OCI-LY1 (cell line): ENCODE measurements around the gene CAPN2.

ENCODE experiments used
- H2AFZ ChIP-seq: fragments of 200-600 bp; sonication (generic), shearing (Covaris generic); 2 replicates; pipeline ENCODE4 v1.6.0; 2014; ENCODE audit warnings: antibody characterized with exemption, mild to moderate bottlenecking, low read length
- H3F3A ChIP-seq: fragments of 200-600 bp; sonication (generic), shearing (Covaris generic); 2 replicates; pipeline ENCODE4 v1.6.0; 2014; ENCODE audit warnings: mild to moderate bottlenecking, antibody characterized with exemption, low read length, moderate library complexity; ENCODE audit not compliant: insufficient read depth
- H3K27ac ChIP-seq: fragments of 200-600 bp; sonication (generic); 2 replicates; pipeline ENCODE4 v1.5.1; 2014; ENCODE audit warnings: low read length, mixed run types, mild to moderate bottlenecking, low read depth; ENCODE audit not compliant: poor library complexity, severe bottlenecking
- H3K27me3 ChIP-seq: fragments of 200-600 bp; sonication (generic); 2 replicates; pipeline ENCODE4 v1.6.0; 2014; ENCODE audit warnings: antibody characterized with exemption, mild to moderate bottlenecking, low read length, moderate library complexity; ENCODE audit not compliant: insufficient read depth
- H3K36me3 ChIP-seq: fragments of 200-600 bp; sonication (generic); 2 replicates; pipeline ENCODE4 v1.6.1; 2014; ENCODE audit warnings: mild to moderate bottlenecking, antibody characterized with exemption, low read length, moderate library complexity, mixed read lengths; ENCODE audit not compliant: insufficient read depth
- H3K4me1 ChIP-seq: fragments of 200-600 bp; sonication (generic); 2 replicates; pipeline ENCODE4 v1.5.1; 2014; ENCODE audit warnings: mild to moderate bottlenecking, low read length, moderate library complexity; ENCODE audit not compliant: insufficient read depth, severe bottlenecking
- H3K4me2 ChIP-seq: fragments of 200-600 bp; sonication (generic), shearing (Covaris generic); 2 replicates; pipeline ENCODE4 v1.6.1; 2014; ENCODE audit warnings: low read length
- H3K4me3 ChIP-seq: fragments of 200-600 bp; sonication (generic); 2 replicates; pipeline ENCODE4 v1.5.1; 2014; ENCODE audit warnings: low read length, low read depth, mild to moderate bottlenecking, mixed read lengths; ENCODE audit not compliant: poor library complexity, severe bottlenecking
- H3K79me2 ChIP-seq: fragments of 200-600 bp; shearing (Covaris generic); 2 replicates; pipeline ENCODE4 v1.6.1; 2016; ENCODE audit warnings: mixed run types, low read length, mixed read lengths; ENCODE audit not compliant: insufficient read depth
- H3K9ac ChIP-seq: fragments of 200-600 bp; sonication (generic), shearing (Covaris generic); 2 replicates; pipeline ENCODE4 v1.6.1; 2014; ENCODE audit warnings: mild to moderate bottlenecking, low read length, mixed read lengths
- H3K9me2 ChIP-seq: fragments of 200-600 bp; sonication (generic), shearing (Covaris generic); 2 replicates; pipeline ENCODE4 v1.6.1; 2014; ENCODE audit warnings: low read depth, mild to moderate bottlenecking, low read length, mixed read lengths
- H3K9me3 ChIP-seq: fragments of 200-600 bp; shearing (Covaris generic); 2 replicates; pipeline ENCODE4 v1.6.1; 2014; ENCODE audit warnings: low read length, mixed read lengths
- H4K20me1 ChIP-seq: fragments of 200-600 bp; sonication (generic), shearing (Covaris generic); 2 replicates; pipeline ENCODE4 v1.6.0; 2016; ENCODE audit warnings: mild to moderate bottlenecking, low read length; ENCODE audit not compliant: insufficient read depth
- EZH2 ChIP-seq: fragments of 200-600 bp; sonication (generic), shearing (Covaris generic); IDR thresholded peaks from 2 replicates; pipeline ENCODE4 v1.8.0; 2017; ENCODE audit warnings: borderline replicate concordance, mixed run types, mild to moderate bottlenecking, antibody characterized with exemption, low read length, moderate library complexity, mixed read lengths
- TF ChIP-seq, protein P1 (sequence below): fragments of 200-600 bp; sonication (generic), shearing (Covaris generic); IDR thresholded peaks from 2 replicates; pipeline ENCODE4 v1.5.1; 2017; ENCODE audit warnings: mild to moderate bottlenecking, antibody characterized with exemption, low read length, moderate library complexity, mixed read lengths

Gene CAPN2

DNA sequence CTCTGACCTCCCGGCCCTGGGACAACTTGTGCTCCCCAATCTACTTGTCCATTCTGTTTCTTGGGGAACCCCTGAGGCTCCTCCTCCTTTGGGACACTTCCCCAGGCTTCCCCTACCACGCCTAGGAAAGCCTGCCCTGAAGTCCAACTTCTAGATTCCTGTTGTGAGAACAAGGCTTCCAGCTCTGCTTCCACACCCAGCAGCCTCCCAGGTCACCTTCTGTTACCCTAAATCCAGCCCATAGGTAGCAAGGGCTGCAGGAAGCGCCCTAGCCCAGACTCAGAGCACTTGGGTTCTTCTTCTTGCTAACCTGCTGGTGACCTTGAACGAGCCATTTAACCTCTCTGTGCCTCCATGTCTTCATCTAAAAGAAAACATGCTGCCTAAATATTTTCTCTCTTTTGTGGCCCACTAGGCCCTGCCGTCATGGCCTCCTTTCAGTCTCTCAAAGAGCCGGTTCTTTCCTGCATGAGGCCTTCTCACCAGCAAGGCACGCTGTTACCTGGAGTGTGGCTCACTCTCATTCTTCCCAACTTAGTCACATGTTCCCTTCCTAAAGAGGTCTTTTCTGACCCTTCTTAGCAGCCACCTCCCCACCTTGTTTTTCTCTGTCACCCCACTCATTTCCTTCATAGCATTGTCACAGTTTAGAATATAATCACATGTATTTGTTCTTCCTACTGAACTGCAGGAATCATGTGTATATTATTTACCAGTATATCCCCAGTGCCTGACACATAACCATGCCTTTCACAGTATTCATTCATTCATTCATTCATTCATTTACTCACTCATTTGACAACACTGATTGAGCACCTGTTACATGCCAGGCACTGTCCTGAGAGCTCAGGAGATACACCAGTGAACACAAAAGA lies 1.4 kb downstream of the CAPN2 start:
- peaks cover 4% of the 10 kb centered on the region; the same call in 1 of the 2 replicates for H3K27me3 ChIP-seq
- no peak overlapping the region for H3K4me3 ChIP-seq
- no peaks in the 10 kb centered on the region for H3K4me1 ChIP-seq

DNA sequence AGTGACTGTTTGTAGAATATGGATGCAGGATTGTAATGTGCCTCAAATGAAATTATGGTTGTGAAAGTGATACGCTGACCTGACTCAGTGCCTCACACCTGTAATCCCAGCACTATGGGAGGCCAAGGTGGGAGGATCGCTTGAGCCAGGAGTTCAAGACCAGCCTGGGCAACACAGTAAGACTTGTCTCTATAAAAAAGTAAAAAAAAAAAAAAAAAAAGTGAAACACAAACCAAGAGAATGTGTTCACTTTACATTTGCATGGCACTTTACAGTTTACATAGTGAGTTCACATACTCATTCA lies 2.0 kb downstream of the CAPN2 start:
- Histone ChIP-seq H3K79me2 (no peaks in the 10 kb centered on the region), H2AFZ (no peak overlapping the region), H3K4me1 (no peaks in the 10 kb centered on the region), H3K27me3 (no peaks in the 10 kb centered on the region; the same call in 1 of the 2 replicates), H3K36me3 (no peaks in the 10 kb centered on the region), H3K9ac (no peak overlapping the region), H3K4me3 (no peak overlapping the region), H3K4me2 (no peak overlapping the region), H3K9me3 (no peaks in the 10 kb centered on the region), H3F3A (no peaks in the 10 kb centered on the region), H4K20me1 (no peaks in the 10 kb centered on the region), H3K9me2 (no peaks in the 10 kb centered on the region), H3K27ac (no peak overlapping the region)
- TF ChIP-seq, protein P1, sequence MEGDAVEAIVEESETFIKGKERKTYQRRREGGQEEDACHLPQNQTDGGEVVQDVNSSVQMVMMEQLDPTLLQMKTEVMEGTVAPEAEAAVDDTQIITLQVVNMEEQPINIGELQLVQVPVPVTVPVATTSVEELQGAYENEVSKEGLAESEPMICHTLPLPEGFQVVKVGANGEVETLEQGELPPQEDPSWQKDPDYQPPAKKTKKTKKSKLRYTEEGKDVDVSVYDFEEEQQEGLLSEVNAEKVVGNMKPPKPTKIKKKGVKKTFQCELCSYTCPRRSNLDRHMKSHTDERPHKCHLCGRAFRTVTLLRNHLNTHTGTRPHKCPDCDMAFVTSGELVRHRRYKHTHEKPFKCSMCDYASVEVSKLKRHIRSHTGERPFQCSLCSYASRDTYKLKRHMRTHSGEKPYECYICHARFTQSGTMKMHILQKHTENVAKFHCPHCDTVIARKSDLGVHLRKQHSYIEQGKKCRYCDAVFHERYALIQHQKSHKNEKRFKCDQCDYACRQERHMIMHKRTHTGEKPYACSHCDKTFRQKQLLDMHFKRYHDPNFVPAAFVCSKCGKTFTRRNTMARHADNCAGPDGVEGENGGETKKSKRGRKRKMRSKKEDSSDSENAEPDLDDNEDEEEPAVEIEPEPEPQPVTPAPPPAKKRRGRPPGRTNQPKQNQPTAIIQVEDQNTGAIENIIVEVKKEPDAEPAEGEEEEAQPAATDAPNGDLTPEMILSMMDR: no peak
- TF ChIP-seq EZH2: no peak

More for the DNA sequence above, 1.4 kb downstream of the CAPN2 start:
- no peaks in the 10 kb centered on the region for H3K9me3 ChIP-seq
- no peak overlapping the region for H3K9ac ChIP-seq
- H3K79me2 ChIP-seq: no peaks in the 10 kb centered on the region
- H3K4me2 ChIP-seq: no peak overlapping the region
- no peak overlapping the region for H2AFZ ChIP-seq
- H3K27ac ChIP-seq: no peak overlapping the region
- H4K20me1 ChIP-seq: no peaks in the 10 kb centered on the region
- no peaks in the 10 kb centered on the region for H3K9me2 ChIP-seq
- TF ChIP-seq, protein P1: no peak
- no peaks in the 10 kb centered on the region for H3K36me3 ChIP-seq
- H3F3A ChIP-seq: no peaks in the 10 kb centered on the region

DNA sequence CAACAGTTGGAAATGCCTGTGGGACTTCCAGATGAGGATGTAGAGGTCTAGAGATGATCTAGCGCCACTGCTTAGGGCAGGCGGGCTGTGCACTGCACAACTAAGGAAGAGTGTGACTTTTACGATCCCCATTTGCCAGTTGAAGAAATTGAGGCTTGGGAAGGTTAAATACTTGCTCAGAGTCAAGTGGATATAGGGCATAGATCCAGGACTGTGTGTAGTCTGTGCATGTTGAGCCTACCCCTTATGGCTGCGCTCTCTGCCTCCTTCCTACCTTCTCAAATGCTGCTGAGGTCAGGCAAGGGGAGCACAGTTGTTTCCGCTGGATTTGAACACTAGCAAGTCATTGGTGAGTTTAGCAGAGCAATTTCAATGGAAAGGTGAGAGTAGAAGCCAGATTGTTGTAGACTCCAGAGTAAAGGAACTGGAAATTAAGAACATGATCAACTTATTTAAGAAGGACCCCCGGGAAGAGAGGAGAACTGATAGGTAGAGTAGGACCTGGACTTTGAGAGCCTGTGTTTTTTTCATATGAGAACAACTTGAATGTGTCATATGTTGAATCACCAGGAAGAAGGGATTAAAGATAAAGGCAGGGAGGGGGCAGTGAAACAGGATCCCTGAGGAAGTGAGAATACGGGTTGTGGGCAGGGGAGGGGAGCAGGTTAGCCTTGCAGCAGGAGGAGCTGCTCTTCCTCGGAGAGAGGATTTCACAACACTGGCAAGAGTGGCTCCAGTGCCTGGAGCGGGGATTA lies 2.7 kb downstream of the CAPN2 start:
- Histone ChIP-seq H3K4me1 (no peaks in the 10 kb centered on the region), H3K9me2 (no peaks in the 10 kb centered on the region), H3K27me3 (no peaks in the 10 kb centered on the region; the same call in 1 of the 2 replicates), H3K9me3 (no peaks in the 10 kb centered on the region), H3K4me2 (no peak overlapping the region), H3F3A (no peaks in the 10 kb centered on the region), H3K36me3 (no peaks in the 10 kb centered on the region), H3K79me2 (no peaks in the 10 kb centered on the region), H2AFZ (no peak overlapping the region), H3K4me3 (no peak overlapping the region), H3K27ac (no peak overlapping the region), H3K9ac (no peak overlapping the region), H4K20me1 (no peaks in the 10 kb centered on the region)
- TF ChIP-seq, protein P1: no peak
- TF ChIP-seq EZH2: no peak
